Fibroblast of mammary gland (primary cell): Measurements from ENCODE around the gene SRGAP1.

ENCODE experiments used
- DNase-seq: peaks from one replicate; pipeline ENCODE4 v3.0.0-alpha.2; 2010; ENCODE audit warnings: low read depth
- H3K4me3 ChIP-seq: 2 replicates; pipeline ENCODE4 v1.5.1; 2011; ENCODE audit warnings: low read depth, mild to moderate bottlenecking, low read length, moderate library complexity; ENCODE audit not compliant: control insufficient read depth
- TF ChIP-seq, protein P1 (sequence below): conservative IDR thresholded peaks from 2 replicates; pipeline ENCODE4 v1.5.1; 2011; ENCODE audit warnings: low read depth, low read length, inconsistent platforms; ENCODE audit not compliant: control insufficient read depth, insufficient read depth

SRGAP1 gene

DNA sequence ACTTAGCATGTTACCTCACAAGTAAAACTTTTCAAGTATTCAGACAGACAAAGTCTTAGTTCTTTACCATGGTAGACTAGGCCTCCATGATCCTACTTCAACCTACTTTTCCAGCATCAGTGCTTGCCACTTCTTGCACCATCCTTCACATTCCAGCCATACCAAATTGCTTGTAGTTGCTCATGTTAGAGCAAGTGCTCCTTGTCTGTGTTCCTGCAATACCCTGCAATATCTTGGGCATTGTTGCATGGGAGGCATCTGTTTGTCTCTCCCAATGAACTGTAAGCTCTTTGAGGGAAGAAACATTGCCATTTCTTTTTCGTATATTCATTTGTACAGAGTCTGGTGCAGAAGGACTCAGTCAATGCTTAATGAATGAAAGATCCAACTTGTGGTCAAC is 78.0 kb downstream of the SRGAP1 start:
- H3K4me3 ChIP-seq = no peak overlapping the region
- DNase-seq = no peak
- TF ChIP-seq, protein P1, sequence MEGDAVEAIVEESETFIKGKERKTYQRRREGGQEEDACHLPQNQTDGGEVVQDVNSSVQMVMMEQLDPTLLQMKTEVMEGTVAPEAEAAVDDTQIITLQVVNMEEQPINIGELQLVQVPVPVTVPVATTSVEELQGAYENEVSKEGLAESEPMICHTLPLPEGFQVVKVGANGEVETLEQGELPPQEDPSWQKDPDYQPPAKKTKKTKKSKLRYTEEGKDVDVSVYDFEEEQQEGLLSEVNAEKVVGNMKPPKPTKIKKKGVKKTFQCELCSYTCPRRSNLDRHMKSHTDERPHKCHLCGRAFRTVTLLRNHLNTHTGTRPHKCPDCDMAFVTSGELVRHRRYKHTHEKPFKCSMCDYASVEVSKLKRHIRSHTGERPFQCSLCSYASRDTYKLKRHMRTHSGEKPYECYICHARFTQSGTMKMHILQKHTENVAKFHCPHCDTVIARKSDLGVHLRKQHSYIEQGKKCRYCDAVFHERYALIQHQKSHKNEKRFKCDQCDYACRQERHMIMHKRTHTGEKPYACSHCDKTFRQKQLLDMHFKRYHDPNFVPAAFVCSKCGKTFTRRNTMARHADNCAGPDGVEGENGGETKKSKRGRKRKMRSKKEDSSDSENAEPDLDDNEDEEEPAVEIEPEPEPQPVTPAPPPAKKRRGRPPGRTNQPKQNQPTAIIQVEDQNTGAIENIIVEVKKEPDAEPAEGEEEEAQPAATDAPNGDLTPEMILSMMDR = no peak

DNA sequence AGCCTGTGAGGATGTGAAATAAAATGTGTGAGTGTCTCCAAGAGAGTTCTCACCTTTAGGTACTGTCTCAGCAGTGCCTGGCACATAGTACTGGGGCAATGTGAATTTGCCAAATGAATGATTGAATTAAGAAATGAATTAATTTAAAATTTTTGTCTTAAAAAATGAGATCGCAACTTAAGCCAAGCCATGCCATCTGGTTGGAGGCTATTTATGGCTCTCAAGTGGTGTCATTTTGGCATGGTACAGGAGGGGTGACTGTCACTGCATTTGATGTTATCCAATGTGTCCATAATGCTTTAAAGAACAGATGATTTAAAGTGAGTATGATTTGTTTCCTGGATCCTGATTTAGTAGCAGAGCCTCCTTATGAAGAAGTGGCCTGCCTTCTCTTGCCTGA is 80.3 kb downstream of the SRGAP1 start:
- no peak overlapping the region for H3K4me3 ChIP-seq
- TF ChIP-seq, protein P1 = no peak
- no peak for DNase-seq

DNA sequence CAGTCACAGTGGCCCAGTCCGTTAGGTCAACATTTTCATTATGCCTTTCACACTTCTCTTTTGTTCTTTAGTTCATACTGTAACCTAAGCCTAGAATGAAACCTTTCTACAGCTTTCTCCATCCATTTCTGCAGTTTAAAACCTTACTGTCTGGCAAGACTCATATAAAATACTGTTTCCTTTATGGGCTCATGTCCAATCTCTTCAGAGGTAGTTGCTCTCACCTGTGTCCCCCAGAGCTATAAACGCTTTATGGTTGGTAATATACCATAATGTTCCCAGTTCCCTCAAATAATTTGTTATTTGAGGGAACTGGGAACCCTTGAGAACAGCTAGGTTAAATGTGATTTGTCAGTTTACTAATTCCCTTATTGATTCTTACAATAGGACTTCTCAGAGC is 83.0 kb downstream of the SRGAP1 start:
- TF ChIP-seq, protein P1 = no peak
- no peak for DNase-seq
- no peak overlapping the region for H3K4me3 ChIP-seq

DNA sequence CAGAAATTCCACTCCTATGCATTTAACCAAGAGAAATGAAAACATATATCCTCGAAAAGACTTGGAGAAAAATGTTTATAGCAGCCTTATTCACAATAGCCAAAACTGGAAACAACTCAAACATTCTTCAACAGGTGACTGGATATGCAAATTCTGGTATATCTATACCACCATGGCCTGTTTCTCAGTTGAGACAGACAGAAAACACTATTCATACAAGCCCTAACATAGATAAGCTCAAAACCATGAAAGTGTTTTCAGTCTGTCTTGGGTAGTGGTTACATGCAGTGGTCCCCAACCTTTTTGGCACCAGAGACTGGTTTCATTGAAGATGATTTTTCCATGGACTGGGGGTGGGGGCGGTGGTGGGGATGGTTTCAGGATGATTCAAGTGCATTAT is 83.8 kb downstream of the SRGAP1 start:
- no peak for DNase-seq
- TF ChIP-seq, protein P1 = no peak
- H3K4me3 ChIP-seq = no peak overlapping the region

DNA sequence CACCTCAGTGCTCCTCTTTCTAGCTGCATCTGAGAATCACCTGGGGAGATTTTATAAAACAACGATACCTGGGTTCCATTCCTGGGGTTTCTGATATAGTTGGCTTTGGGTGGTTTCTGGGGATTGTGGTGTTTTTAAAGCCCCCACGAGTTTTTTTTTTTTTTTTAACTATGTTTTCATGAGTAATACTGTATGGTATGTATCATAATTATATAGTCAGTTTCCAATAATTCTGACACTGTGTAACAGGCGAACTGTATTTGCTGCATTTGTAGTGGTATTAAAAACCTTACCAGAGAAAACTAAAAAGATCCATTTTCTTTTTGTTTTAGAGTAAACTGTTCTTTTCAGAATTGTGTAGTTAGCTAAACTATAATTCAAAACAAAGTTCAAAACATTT is 84.9 kb downstream of the SRGAP1 start:
- DNase-seq = no peak
- TF ChIP-seq, protein P1 = no peak

DNA sequence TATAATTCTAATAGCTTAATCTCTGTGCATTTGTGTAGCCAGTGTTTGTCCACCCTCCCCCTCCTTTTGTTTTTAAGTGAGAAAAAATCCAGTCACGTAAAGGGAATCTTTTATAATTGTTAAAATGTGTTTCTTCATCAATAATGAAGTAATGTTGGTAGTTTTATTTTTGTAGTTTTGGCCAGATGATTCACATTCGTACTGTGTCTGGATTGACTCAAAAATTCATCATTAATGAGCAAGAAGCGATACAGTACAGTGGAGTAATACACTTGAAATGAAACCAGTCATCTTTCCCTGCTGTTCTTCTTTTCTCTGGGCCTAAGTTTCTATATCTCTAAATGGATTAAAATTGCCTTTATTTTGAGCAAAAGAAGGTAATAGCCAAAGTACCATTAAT is 86.5 kb downstream of the SRGAP1 start:
- H3K4me3 ChIP-seq = peak overlapping the region; percentile 8
- TF ChIP-seq, protein P1 = no peak
- peak; percentile 88 for DNase-seq

More for the DNA sequence above, 84.9 kb downstream of the SRGAP1 start:
- no peak overlapping the region for H3K4me3 ChIP-seq

DNA sequence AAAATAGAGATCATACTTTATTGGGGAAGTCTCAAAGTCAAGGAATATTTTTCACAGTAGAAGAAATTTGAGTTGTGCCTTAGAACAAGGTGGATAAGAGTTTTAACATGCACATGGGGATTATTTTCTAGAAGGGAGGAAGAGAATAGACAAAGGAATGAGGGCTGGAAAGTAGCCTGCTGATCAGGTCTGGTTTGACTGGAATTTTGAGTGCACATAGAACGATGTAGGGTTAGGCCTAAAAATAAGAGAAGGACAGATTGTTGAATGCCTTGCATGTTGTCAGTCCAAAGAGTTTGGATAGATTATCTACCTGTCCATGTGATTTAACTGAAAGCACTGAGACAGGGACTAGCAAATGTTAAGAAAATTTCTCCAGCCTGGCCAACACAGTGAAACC is 87.2 kb downstream of the SRGAP1 start:
- TF ChIP-seq, protein P1 = no peak
- no peak overlapping the region for H3K4me3 ChIP-seq
- no peak for DNase-seq
